Lung (tissue), 12 donors: ENCODE measurements around the gene ZNF212. TPM values are rescaled to one million over a fixed set of nuclear protein-coding genes. Genes with fewer than 3 reads are reported as not detected.

Experiments used
- ATAC-seq: fragments of 200-7000 bp; cut with Tn5 transposase; one replicate; pipeline ENCODE4 v1.9.1; 2020; ENCODE audit warnings: moderate number of reproducible peaks; ENCODE audit not compliant: insufficient read depth, low FRiP score
- DNase-seq, 3 donors: peaks; one replicate each; pipeline ENCODE4 v3.0.0-alpha.2; 2013 to 2017
- H3K27ac ChIP-seq, 2 donors: one replicate each; pipeline ENCODE4 v1.5.1; 2013; ENCODE audit warnings: mild to moderate bottlenecking in 2 of 2, moderate library complexity in 2 of 2, control low read depth in 1 of 2, inconsistent platforms in 1 of 2, low read depth in 1 of 2, low read length in 1 of 2
- H3K27me3 ChIP-seq, 3 donors: one replicate each; pipeline ENCODE4 v1.5.1; 2013; ENCODE audit warnings: low read length in 2 of 3; ENCODE audit not compliant: control insufficient read depth in 3 of 3, insufficient read depth in 3 of 3
- H3K36me3 ChIP-seq, 4 donors: one replicate each; pipeline ENCODE4 v1.5.1; 2013; ENCODE audit warnings: low read length in 4 of 4, mild to moderate bottlenecking in 1 of 4, moderate library complexity in 1 of 4; ENCODE audit not compliant: control insufficient read depth in 4 of 4, insufficient read depth in 4 of 4
- H3K4me1 ChIP-seq, 5 donors: one replicate each; pipeline ENCODE4 v1.5.1; 2013; ENCODE audit warnings: low read length in 5 of 5, mild to moderate bottlenecking in 2 of 5, moderate library complexity in 1 of 5; ENCODE audit not compliant: control insufficient read depth in 5 of 5, insufficient read depth in 5 of 5
- H3K4me3 ChIP-seq: one replicate; pipeline ENCODE4 v1.5.1; 2013; ENCODE audit warnings: mild to moderate bottlenecking, control low read depth, moderate library complexity
- H3K9ac ChIP-seq, 2 donors: one replicate each; pipeline ENCODE4 v1.5.1; 2013; ENCODE audit warnings: low read length in 2 of 2, control low read depth in 1 of 2; ENCODE audit not compliant: insufficient read depth in 1 of 2
- H3K9me3 ChIP-seq, 4 donors: one replicate each; pipeline ENCODE4 v1.5.1; 2013; ENCODE audit warnings: low read length in 3 of 4, mild to moderate bottlenecking in 1 of 4, moderate library complexity in 1 of 4; ENCODE audit not compliant: control insufficient read depth in 4 of 4, insufficient read depth in 3 of 4
- WGBS, 2 donors: extraction: QIAGEN DNeasy Blood & Tissue Kit; methylation state at CpG; one replicate each; pipeline ENCODE4 v1.1.7; 2013; 5-methylcytosine and 5-hydroxymethylcytosine counted together
- polyA plus RNA-seq, 2 donors: library from polyadenylated mRNA; stranded (reverse); fragments of 200-250 nt; gene quantifications; one replicate each; pipeline ENCODE4 v1.2.1, GENCODE V29; 2013
- total RNA-seq, 2 donors: library from RNA; depleted of rRNA in 1 of 2; stranded (reverse); fragments of >200 nt in 1 of 2; gene quantifications; one replicate each; pipeline ENCODE4 v1.2.1, GENCODE V29; 2014 to 2021
- TF ChIP-seq, protein P1 (sequence below): IDR thresholded peaks from 2 replicates; pipeline ENCODE4 v1.5.1; 2012; ENCODE audit warnings: mild to moderate bottlenecking; ENCODE audit errors: control extremely low read depth, extremely low read depth
- donor health status: control.
- donor health status: control.
- donor health status: Bipolar disorder and iron deficiency.
- donor health status: healthy.
- donor health status: DM: yes; HTN: yes; CAD: no.

The ZNF212 gene
- total and polyA plus RNA-seq, 4 donors, result 5.7 to 10.2 (median 8.5) TPM

GRCh38 chr7:149220534-149220933, 18.9 kb upstream of the ZNF212 start:
- H3K36me3 ChIP-seq, result peaks cover 19 to 65% (median 34%) of the 10 kb centered on the region in 4 donors
- no peaks in the 10 kb centered on the region for H3K4me1 ChIP-seq
- no peak overlapping the region for H3K27ac ChIP-seq
- no peaks in the 10 kb centered on the region for H3K9me3 ChIP-seq
- TF ChIP-seq, protein P1, sequence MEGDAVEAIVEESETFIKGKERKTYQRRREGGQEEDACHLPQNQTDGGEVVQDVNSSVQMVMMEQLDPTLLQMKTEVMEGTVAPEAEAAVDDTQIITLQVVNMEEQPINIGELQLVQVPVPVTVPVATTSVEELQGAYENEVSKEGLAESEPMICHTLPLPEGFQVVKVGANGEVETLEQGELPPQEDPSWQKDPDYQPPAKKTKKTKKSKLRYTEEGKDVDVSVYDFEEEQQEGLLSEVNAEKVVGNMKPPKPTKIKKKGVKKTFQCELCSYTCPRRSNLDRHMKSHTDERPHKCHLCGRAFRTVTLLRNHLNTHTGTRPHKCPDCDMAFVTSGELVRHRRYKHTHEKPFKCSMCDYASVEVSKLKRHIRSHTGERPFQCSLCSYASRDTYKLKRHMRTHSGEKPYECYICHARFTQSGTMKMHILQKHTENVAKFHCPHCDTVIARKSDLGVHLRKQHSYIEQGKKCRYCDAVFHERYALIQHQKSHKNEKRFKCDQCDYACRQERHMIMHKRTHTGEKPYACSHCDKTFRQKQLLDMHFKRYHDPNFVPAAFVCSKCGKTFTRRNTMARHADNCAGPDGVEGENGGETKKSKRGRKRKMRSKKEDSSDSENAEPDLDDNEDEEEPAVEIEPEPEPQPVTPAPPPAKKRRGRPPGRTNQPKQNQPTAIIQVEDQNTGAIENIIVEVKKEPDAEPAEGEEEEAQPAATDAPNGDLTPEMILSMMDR, result no peak
- H3K9ac ChIP-seq, result no peak overlapping the region
- H3K4me3 ChIP-seq, result no peak overlapping the region
- 76 to 77% methylated on average over 6 of the region's 6 CpGs for WGBS, 2 donors
- ATAC-seq (no peak), DNase-seq (no peak)
- H3K27me3 ChIP-seq, result no peaks in the 10 kb centered on the region

DNA sequence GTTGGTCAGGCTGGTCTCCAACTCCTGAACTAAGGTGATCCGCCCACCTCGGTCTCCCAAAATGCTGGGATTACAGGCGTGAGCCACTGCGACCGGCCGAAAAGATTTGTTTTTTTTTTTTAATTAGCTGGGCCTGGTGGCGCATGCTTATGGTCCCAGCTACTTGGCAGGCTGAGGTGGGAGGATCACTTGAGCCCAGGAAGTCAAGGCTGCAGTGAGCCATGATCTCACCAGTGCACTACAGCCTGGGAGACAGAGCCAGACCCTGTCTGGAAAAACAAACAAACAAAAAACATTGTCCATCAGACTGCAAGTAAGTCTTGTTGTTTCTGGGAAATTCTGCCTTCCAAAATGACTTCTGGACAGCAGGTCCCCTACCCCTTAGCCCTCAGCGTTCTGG, 16.3 kb upstream of the ZNF212 start:
- H3K27ac ChIP-seq, result no peak overlapping the region
- no peak for DNase-seq
- TF ChIP-seq, protein P1, result no peak
- H3K27me3 ChIP-seq, result no peaks in the 10 kb centered on the region
- H3K4me3 ChIP-seq, result no peak overlapping the region
- no peak overlapping the region for H3K9ac ChIP-seq
- ATAC-seq, result no peak
- no peaks in the 10 kb centered on the region for H3K9me3 ChIP-seq
- H3K36me3 ChIP-seq, result peaks cover 14 to 56% (median 21%) of the 10 kb centered on the region in 4 donors
- H3K4me1 ChIP-seq, result no peaks in the 10 kb centered on the region
- 94 to 97% methylated on average over 8 of the region's 8 CpGs for WGBS, 2 donors

DNA sequence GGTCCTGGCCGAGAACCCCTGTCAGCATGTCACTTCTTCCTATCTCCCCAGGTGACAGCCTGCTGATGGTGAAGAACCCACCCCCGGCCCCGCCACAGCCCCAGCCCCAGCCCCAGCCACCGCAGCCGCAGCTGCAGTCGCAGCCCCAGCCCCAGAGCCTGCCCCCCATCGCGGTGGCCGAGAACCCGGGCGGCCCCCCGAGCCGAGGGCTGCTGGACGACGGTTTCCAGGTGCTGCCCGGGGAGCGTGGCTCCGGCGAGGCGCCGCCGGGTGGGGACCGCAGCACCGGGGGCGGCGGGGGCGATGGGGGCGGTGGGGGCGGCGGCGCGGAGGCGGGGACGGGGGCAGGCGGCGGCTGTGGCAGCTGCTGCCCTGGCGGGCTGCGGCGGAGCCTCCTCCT, 15.7 kb upstream of the ZNF212 start:
- WGBS, 2 donors, result 97 to 98% methylated on average over 18 to 39 of the region's 39 CpGs
- Histone ChIP-seq H3K36me3 (peaks cover 13 to 51% (median 20%) of the 10 kb centered on the region in 4 donors), H3K4me3 (no peak overlapping the region), H3K27ac (no peak overlapping the region), H3K9ac (no peak overlapping the region), H3K4me1 (no peaks in the 10 kb centered on the region), H3K27me3 (no peaks in the 10 kb centered on the region), H3K9me3 (no peaks in the 10 kb centered on the region)
- ATAC-seq (no peak), DNase-seq (no peak)
- TF ChIP-seq, protein P1, result no peak

DNA sequence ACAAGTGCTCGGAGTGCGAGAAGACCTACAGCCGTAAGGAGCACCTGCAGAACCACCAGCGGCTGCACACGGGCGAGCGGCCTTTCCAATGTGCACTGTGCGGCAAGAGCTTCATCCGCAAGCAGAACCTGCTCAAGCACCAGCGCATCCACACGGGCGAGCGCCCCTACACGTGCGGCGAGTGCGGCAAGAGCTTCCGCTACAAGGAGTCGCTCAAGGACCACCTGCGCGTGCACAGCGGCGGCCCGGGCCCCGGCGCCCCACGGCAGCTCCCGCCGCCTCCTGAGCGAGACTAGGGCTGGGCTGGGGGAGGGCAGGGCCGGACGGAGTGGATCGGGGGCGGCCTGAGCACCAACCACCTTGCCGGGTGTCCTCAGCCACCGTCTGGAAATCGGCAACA, 15.1 kb upstream of the ZNF212 start:
- ATAC-seq (no peak), DNase-seq (no peak)
- Histone ChIP-seq H3K27me3 (no peaks in the 10 kb centered on the region), H3K4me1 (no peaks in the 10 kb centered on the region), H3K9ac (no peak overlapping the region), H3K27ac (no peak overlapping the region), H3K36me3 (peaks cover 13 to 45% (median 18%) of the 10 kb centered on the region in 4 donors), H3K4me3 (no peak overlapping the region), H3K9me3 (no peaks in the 10 kb centered on the region)
- TF ChIP-seq, protein P1, result no peak
- WGBS, 2 donors, result 97 to 98% methylated on average over 37 of the region's 37 CpGs
